ENCODE measurements around the gene TGFBR2.
A peak's percentile ranks its signal among the peaks of the same experiment; 100 is the strongest.

Gene TGFBR2

DNA sequence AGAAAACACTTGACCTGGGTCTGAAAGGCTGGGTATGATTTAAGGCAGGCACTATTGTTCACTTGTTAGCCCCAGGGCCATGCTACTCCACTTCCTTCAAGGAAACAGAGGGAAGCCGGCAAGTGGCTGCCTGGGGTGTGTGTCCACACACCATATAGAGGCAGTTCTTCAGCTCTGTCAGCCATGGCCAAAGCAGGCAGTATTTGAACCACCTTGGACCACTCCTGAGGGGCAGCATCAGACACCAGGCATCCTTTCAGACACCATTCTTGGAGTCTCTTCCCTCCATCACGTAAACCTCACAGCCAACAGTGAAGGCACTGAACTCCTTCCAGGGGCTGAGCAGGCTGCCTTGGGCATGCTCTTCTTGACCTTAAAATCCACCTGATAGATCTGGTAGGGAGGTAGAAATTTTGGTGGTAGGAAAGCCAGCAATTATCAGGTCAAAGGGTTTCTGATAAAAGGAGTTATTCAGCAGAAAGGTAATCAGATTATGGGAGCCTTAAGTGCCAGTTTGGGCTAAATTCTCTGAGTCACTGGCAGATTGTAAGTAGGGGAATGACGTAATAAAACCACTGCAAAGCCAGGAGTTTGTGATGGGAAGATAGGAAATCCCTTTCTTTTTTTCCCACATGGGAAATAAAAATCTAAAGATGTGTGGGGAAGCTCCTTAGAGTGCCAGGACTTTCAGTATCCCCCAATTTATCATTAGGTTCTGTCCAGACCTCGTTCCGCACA, 20.2 kb downstream of the TGFBR2 start:
- H3K27ac ChIP-seq (ENCODE audit: extremely low read depth, low read depth, low read length): no peak overlapping the region; the same call in 1 of the 2 replicates
- H3K4me3 ChIP-seq (ENCODE audit: low read depth, low read length): no peak overlapping the region
- H3K36me3 ChIP-seq (ENCODE audit: control insufficient read depth in 2 of 2, insufficient read depth in 1 of 2, low read length in 2 of 2): no peaks in the 10 kb centered on the region
- POLR2A ChIA-PET: no interaction called here
- H3K4me1 ChIP-seq (ENCODE audit: control insufficient read depth, insufficient read depth, low read length): peaks cover 12% of the 10 kb centered on the region
- CTCF ChIA-PET: no interaction called here
- H3K9me3 ChIP-seq (ENCODE audit: control insufficient read depth, insufficient read depth, low read depth, low read length): no peaks in the 10 kb centered on the region
- TF ChIP-seq, protein P1, sequence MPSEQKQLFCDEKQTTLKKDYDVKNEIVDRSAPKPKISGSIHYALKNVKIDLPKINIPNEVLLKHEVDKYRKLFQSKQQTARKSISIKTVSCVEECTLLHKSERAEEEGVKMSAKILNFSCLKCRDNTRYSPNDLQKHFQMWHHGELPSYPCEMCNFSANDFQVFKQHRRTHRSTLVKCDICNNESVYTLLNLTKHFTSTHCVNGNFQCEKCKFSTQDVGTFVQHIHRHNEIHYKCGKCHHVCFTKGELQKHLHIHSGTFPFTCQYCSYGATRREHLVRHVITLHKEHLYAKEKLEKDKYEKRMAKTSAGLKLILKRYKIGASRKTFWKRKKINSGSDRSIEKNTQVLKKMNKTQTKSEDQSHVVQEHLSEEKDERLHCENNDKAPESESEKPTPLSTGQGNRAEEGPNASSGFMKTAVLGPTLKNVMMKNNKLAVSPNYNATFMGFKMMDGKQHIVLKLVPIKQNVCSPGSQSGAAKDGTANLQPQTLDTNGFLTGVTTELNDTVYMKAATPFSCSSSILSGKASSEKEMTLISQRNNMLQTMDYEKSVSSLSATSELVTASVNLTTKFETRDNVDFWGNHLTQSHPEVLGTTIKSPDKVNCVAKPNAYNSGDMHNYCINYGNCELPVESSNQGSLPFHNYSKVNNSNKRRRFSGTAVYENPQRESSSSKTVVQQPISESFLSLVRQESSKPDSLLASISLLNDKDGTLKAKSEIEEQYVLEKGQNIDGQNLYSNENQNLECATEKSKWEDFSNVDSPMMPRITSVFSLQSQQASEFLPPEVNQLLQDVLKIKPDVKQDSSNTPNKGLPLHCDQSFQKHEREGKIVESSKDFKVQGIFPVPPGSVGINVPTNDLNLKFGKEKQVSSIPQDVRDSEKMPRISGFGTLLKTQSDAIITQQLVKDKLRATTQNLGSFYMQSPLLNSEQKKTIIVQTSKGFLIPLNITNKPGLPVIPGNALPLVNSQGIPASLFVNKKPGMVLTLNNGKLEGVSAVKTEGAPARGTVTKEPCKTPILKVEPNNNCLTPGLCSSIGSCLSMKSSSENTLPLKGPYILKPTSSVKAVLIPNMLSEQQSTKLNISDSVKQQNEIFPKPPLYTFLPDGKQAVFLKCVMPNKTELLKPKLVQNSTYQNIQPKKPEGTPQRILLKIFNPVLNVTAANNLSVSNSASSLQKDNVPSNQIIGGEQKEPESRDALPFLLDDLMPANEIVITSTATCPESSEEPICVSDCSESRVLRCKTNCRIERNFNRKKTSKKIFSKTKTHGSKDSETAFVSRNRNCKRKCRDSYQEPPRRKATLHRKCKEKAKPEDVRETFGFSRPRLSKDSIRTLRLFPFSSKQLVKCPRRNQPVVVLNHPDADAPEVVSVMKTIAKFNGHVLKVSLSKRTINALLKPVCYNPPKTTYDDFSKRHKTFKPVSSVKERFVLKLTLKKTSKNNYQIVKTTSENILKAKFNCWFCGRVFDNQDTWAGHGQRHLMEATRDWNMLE (tag by site-specific recombination; conservative IDR thresholded peaks at IDR 0.05; ENCODE audit: low read depth): no peak
- TF ChIP-seq KLF9 (tag by site-specific recombination; IDR thresholded peaks at IDR 0.05; ENCODE audit: low read depth) (no peak), IKZF3 (tag by site-specific recombination; IDR thresholded peaks at IDR 0.05) (peak; percentile 24; the same call in 1 of the 2 replicates), BCL11A (tag by site-specific recombination; IDR thresholded peaks at IDR 0.05; ENCODE audit: low read depth) (no peak), ZNF24 (tag by site-specific recombination; IDR thresholded peaks at IDR 0.05) (no peak), YY1 (tag by site-specific recombination; IDR thresholded peaks at IDR 0.05) (no peak), ZNF221 (tag by site-specific recombination; IDR thresholded peaks at IDR 0.05; ENCODE audit: borderline replicate concordance) (no peak), ZNF155 (tag by site-specific recombination; IDR thresholded peaks at IDR 0.05) (no peak), ZNF707 (tag by site-specific recombination; IDR thresholded peaks at IDR 0.05) (no peak), ZIC2 (tag by site-specific recombination; IDR thresholded peaks at IDR 0.05) (no peak), ZNF548 (tag by site-specific recombination; IDR thresholded peaks at IDR 0.05) (no peak), ZFP69B (tag by site-specific recombination; IDR thresholded peaks at IDR 0.05) (no peak), ZNF266 (tag by site-specific recombination; IDR thresholded peaks at IDR 0.05; ENCODE audit: low read depth) (no peak), ZNF114 (tag by site-specific recombination; IDR thresholded peaks at IDR 0.05) (no peak), SCRT1 (tag by site-specific recombination; IDR thresholded peaks at IDR 0.05; ENCODE audit: borderline replicate concordance) (no peak), KLF7 (tag by site-specific recombination; IDR thresholded peaks at IDR 0.05; ENCODE audit: borderline replicate concordance) (no peak), ZNF10 (tag by site-specific recombination; IDR thresholded peaks at IDR 0.05) (no peak), SALL2 (tag by site-specific recombination; IDR thresholded peaks at IDR 0.05; ENCODE audit: borderline replicate concordance) (no peak)
- TF ChIP-seq, protein P2, sequence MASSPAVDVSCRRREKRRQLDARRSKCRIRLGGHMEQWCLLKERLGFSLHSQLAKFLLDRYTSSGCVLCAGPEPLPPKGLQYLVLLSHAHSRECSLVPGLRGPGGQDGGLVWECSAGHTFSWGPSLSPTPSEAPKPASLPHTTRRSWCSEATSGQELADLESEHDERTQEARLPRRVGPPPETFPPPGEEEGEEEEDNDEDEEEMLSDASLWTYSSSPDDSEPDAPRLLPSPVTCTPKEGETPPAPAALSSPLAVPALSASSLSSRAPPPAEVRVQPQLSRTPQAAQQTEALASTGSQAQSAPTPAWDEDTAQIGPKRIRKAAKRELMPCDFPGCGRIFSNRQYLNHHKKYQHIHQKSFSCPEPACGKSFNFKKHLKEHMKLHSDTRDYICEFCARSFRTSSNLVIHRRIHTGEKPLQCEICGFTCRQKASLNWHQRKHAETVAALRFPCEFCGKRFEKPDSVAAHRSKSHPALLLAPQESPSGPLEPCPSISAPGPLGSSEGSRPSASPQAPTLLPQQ (tag by site-specific recombination; IDR thresholded peaks at IDR 0.05): no peak
- TF ChIP-seq, protein P3, sequence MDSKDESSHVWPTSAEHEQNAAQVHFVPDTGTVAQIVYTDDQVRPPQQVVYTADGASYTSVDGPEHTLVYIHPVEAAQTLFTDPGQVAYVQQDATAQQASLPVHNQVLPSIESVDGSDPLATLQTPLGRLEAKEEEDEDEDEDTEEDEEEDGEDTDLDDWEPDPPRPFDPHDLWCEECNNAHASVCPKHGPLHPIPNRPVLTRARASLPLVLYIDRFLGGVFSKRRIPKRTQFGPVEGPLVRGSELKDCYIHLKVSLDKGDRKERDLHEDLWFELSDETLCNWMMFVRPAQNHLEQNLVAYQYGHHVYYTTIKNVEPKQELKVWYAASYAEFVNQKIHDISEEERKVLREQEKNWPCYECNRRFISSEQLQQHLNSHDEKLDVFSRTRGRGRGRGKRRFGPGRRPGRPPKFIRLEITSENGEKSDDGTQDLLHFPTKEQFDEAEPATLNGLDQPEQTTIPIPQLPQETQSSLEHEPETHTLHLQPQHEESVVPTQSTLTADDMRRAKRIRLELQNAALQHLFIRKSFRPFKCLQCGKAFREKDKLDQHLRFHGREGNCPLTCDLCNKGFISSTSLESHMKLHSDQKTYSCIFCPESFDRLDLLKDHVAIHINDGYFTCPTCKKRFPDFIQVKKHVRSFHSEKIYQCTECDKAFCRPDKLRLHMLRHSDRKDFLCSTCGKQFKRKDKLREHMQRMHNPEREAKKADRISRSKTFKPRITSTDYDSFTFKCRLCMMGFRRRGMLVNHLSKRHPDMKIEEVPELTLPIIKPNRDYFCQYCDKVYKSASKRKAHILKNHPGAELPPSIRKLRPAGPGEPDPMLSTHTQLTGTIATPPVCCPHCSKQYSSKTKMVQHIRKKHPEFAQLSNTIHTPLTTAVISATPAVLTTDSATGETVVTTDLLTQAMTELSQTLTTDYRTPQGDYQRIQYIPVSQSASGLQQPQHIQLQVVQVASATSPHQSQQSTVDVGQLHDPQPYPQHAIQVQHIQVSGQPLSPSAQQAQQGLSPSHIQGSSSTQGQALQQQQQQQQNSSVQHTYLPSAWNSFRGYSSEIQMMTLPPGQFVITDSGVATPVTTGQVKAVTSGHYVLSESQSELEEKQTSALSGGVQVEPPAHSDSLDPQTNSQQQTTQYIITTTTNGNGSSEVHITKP (tag by site-specific recombination; IDR thresholded peaks at IDR 0.05): no peak
- TF ChIP-seq, protein P4, sequence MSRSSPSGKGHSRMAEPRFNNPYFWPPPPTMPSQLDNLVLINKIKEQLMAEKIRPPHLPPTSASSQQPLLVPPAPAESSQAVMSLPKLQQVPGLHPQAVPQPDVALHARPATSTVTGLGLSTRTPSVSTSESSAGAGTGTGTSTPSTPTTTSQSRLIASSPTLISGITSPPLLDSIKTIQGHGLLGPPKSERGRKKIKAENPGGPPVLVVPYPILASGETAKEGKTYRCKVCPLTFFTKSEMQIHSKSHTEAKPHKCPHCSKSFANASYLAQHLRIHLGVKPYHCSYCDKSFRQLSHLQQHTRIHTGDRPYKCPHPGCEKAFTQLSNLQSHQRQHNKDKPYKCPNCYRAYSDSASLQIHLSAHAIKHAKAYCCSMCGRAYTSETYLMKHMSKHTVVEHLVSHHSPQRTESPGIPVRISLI (tag by site-specific recombination; IDR thresholded peaks at IDR 0.05): peak; percentile 52; the same call in 1 of the 2 replicates
- TF ChIP-seq, protein P5, sequence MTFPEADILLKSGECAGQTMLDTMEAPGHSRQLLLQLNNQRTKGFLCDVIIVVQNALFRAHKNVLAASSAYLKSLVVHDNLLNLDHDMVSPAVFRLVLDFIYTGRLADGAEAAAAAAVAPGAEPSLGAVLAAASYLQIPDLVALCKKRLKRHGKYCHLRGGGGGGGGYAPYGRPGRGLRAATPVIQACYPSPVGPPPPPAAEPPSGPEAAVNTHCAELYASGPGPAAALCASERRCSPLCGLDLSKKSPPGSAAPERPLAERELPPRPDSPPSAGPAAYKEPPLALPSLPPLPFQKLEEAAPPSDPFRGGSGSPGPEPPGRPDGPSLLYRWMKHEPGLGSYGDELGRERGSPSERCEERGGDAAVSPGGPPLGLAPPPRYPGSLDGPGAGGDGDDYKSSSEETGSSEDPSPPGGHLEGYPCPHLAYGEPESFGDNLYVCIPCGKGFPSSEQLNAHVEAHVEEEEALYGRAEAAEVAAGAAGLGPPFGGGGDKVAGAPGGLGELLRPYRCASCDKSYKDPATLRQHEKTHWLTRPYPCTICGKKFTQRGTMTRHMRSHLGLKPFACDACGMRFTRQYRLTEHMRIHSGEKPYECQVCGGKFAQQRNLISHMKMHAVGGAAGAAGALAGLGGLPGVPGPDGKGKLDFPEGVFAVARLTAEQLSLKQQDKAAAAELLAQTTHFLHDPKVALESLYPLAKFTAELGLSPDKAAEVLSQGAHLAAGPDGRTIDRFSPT (tag by site-specific recombination; IDR thresholded peaks at IDR 0.05): 0 out of 2 replicates have a peak, but pooled peaks have one; percentile 32

Measured in HEK293 (cell line).